Brain microvascular endothelial cell (primary cell): ENCODE measurements around the gene NDOR1.

Experiments
- DNase-seq: peaks from one replicate; pipeline ENCODE4 v3.0.0-alpha.2; 2020
- H3K27ac ChIP-seq: fragments of 250-450 bp; sonication (Bioruptor Pico); 2 replicates; pipeline ENCODE4 v1.5.1; 2020; ENCODE audit warnings: mild to moderate bottlenecking, moderate library complexity
- H3K27me3 ChIP-seq: fragments of 250-450 bp; sonication (Bioruptor Pico); replicated peaks from 2 replicates; pipeline ENCODE4 v1.5.1; 2020; ENCODE audit warnings: mild to moderate bottlenecking
- H3K36me3 ChIP-seq: fragments of 250-450 bp; sonication (Bioruptor Pico); replicated peaks from 2 replicates; pipeline ENCODE4 v1.5.1; 2020; ENCODE audit warnings: mild to moderate bottlenecking
- H3K4me3 ChIP-seq: 2 replicates; pipeline ENCODE4 v1.5.1; 2011; ENCODE audit warnings: low read depth, mild to moderate bottlenecking, control low read depth, low read length, moderate library complexity
- in situ Hi-C: cut with HindIII; loops from 2 replicates; pipeline ENCODE4 v1.10.0; 2017; ENCODE audit warnings: low sequenced_read_pairs, low pct_ligation_motif_present
- TF ChIP-seq, protein P1 (sequence below): IDR thresholded peaks from 2 replicates; pipeline ENCODE4 v1.5.1; 2011; ENCODE audit warnings: low read depth, mild to moderate bottlenecking, moderate library complexity, low read length, control low read depth, inconsistent platforms; ENCODE audit errors: missing control alignments

The NDOR1 gene

DNA sequence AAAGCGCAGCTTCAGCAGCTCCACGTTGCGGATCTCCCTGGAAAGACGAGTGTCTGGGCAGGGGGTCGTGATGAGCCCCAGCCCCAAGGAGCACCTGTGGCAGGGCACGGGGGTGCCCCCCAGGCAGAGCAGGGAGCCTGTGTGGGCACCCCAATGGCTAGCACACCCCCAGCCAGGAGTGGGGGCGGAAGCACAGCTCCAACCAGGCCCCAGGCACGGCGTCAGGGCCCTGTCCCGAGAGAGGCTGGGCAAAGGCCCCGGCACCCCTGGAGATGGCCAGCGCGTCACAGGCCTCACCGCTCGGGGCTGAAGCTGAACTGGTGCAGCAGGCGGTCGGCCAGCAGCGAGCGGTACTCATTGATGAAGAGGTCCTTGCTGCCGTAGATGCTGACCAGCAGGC, 25.0 kb upstream of the NDOR1 start:
- no peak overlapping the region for H3K27ac ChIP-seq
- in situ Hi-C loops: no loop called here
- TF ChIP-seq, protein P1, sequence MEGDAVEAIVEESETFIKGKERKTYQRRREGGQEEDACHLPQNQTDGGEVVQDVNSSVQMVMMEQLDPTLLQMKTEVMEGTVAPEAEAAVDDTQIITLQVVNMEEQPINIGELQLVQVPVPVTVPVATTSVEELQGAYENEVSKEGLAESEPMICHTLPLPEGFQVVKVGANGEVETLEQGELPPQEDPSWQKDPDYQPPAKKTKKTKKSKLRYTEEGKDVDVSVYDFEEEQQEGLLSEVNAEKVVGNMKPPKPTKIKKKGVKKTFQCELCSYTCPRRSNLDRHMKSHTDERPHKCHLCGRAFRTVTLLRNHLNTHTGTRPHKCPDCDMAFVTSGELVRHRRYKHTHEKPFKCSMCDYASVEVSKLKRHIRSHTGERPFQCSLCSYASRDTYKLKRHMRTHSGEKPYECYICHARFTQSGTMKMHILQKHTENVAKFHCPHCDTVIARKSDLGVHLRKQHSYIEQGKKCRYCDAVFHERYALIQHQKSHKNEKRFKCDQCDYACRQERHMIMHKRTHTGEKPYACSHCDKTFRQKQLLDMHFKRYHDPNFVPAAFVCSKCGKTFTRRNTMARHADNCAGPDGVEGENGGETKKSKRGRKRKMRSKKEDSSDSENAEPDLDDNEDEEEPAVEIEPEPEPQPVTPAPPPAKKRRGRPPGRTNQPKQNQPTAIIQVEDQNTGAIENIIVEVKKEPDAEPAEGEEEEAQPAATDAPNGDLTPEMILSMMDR: no peak
- H3K4me3 ChIP-seq: no peak overlapping the region
- H3K36me3 ChIP-seq: peaks cover 50% of the 10 kb centered on the region
- no peak for DNase-seq
- H3K27me3 ChIP-seq: no peaks in the 10 kb centered on the region

DNA sequence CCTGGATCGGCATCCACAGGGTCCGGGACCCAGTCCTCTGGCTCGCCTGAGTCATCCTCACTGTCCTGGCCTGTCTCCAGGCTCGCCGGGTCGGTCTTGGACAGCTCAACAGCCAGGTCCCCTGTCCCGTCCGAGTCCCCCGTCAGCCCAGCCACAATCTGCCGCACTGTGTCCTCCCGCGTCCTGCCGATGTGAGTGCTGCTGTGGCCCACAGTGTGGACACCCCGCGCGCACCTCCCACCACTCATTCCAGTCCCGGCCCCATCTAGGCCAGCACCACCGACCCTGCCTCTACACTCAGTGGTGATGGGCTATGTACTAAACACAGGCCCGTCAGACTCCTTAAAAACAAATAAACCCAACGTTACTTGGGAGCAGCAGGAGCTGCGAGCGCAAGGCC, 23.8 kb upstream of the NDOR1 start:
- DNase-seq: no peak
- TF ChIP-seq, protein P1: no peak
- peaks cover 50% of the 10 kb centered on the region for H3K36me3 ChIP-seq
- H3K27me3 ChIP-seq: no peaks in the 10 kb centered on the region
- in situ Hi-C loops: no loop called here
- H3K27ac ChIP-seq: no peak overlapping the region
- H3K4me3 ChIP-seq: no peak overlapping the region

DNA sequence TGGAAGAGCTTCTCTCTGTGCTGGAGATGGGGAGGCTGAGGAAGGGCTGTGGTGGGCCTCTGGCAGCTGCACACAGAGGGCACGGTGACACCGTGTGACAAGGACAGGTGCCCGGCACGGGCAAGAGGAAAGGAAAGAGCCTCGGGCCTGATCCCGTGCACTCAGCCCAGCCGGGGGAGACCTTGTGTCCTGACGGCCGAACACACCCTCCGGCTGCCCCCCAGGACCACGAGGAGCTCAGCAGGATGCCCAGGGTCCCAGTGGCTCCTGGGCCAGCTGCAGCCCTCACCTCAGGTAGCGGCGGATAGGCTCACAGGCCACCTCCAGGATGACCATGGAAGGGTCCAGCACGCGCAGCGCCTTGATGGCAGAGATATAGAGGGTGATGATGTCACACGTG, 22.7 kb upstream of the NDOR1 start:
- Histone ChIP-seq H3K27me3 (no peaks in the 10 kb centered on the region), H3K27ac (no peak overlapping the region), H3K36me3 (peaks cover 46% of the 10 kb centered on the region), H3K4me3 (no peak overlapping the region)
- in situ Hi-C loops: no loop called here
- TF ChIP-seq, protein P1: no peak
- no peak for DNase-seq

DNA sequence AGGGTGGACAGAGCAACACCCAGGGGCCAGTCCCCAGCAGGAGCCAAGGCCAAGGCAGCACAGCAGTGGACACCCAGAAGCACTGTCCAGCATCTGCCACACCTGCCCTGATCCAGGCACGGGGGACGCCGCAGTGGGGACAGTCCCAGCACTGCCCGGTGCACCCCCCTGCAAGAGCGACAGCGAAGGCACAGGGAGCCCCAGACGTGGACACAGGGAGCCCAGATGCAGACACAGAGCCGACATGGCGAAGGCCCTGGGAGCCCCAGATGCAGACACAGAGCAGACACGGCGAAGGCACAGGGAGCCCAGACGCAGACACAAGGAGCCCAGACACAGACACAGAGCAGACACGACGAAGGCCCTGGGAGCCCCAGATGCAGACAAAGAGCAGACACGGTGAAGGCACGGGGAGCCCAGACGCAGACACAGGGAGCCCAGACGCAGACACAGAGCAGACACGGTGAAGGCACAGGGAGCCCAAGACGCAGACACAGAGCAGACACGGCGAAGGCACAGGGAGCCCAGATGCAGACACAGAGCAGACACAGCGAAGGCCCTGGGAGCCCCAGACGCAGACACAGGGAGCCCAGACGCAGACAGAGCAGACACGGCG, 21.4 kb upstream of the NDOR1 start:
- H3K27me3 ChIP-seq: no peaks in the 10 kb centered on the region
- TF ChIP-seq, protein P1: no peak
- H3K4me3 ChIP-seq: no peak overlapping the region
- no peak for DNase-seq
- H3K27ac ChIP-seq: no peak overlapping the region
- peaks cover 37% of the 10 kb centered on the region for H3K36me3 ChIP-seq
- in situ Hi-C loops: no loop called here

DNA sequence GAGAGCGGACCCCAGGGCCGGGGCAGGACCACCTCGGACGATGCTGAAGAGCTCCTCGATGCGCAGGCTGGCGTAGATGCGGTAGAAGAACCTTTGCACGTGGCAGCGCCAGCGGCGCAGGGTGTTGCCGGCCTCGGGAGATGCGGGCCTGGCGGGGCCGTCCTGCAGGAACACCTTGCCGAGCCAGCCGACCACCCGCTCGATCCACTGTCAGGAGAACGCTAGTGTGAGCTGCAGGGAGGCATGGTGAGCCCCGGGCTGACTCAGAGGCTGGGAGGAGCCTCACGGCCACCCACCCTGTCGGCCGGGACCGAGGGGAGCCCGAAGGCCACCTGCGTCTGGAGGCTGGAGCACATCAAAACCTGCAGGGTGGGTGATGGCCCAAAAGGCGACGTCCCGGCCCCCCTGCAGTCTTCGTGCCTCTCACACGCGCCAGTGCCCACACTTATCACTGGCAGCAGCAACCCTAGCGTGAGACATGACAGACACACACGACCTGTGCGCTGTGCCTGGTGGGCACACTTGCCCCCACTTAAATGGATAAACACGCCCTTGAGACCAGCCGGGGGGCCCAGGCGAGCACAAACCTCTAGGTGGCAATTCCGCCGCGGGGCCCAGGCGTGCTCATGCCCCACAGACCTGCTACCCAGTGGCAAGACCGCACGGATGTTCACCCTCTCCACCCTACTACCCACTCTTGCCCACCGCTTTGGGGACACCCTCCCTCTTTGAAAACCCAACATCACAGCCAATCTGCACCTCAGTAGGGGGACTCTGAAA, 20.4 kb upstream of the NDOR1 start:
- no peak overlapping the region for H3K4me3 ChIP-seq
- in situ Hi-C loops: no loop called here
- TF ChIP-seq, protein P1: no peak

More for the DNA sequence above, 20.4 kb upstream of the NDOR1 start:
- Histone ChIP-seq H3K27ac (no peak overlapping the region), H3K36me3 (peaks cover 32% of the 10 kb centered on the region), H3K27me3 (no peaks in the 10 kb centered on the region)
- DNase-seq: no peak
